ENCODE measurements around the gene COL26A1.

COL26A1 gene

GRCh38 chr7:101370836-101371235 lies 8.2 kb downstream of the COL26A1 start:
- no peak for DNase-seq (ENCODE audit: low read depth in 2 of 2)

- no peak for DNase-seq (ENCODE audit: low read depth in 2 of 2)
Measured at GRCh38 chr7:101373812-101374614, 11.3 kb downstream of the COL26A1 start.

DNA sequence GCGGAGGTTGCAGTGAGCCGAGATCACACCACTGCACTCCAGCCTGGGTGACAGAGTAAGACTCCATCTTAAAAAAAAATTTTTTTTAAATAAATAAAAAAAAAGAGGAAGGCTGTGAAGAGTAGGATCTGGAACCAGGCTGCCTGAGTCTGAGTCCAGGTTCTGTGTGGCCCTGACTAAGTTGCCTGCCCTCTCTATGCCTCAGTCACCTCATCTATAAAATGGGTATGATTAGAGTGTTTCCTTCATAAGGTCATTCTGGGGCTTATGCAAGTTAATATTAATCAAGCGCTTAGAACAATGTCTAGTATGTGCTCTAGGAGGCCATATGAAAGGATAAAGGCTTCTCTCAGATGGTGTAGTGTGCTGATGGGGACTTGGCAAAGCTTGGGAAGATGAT lies 12.3 kb downstream of the COL26A1 start:
- no peak for DNase-seq (ENCODE audit: low read depth in 2 of 2)

GRCh38 chr7:101376601-101377000 lies 13.9 kb downstream of the COL26A1 start:
- DNase-seq (ENCODE audit: low read depth in 2 of 2), result no peak

GRCh38 chr7:101377189-101377736 lies 14.6 kb downstream of the COL26A1 start:
- DNase-seq (ENCODE audit: low read depth in 2 of 2), result no peak

DNA sequence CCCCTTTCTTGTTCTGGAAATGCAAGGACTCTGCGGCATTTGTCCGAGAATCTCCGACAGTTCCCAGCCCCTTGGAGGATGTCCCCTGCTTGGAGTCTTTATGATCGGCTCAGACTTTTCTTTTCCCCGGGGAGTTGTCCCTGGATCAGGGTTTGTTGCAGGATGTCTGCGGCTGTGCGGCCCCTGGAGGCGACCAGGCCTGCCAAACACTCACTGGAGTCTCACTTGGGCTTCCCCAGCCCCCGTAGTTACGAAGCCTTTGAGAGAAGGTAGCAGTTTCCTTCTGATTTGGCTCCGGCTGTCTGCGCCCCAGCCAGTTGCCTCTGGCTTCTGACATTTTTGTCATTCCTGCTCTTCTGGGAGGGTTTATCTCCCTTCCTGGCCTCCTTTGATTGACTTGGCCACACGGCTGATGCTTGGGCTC lies 16.1 kb downstream of the COL26A1 start:
- DNase-seq (ENCODE audit: low read depth in 2 of 2), result no peak

GRCh38 chr7:101379302-101379701 lies 16.6 kb downstream of the COL26A1 start:
- no peak for DNase-seq (ENCODE audit: low read depth in 2 of 2)

DNA sequence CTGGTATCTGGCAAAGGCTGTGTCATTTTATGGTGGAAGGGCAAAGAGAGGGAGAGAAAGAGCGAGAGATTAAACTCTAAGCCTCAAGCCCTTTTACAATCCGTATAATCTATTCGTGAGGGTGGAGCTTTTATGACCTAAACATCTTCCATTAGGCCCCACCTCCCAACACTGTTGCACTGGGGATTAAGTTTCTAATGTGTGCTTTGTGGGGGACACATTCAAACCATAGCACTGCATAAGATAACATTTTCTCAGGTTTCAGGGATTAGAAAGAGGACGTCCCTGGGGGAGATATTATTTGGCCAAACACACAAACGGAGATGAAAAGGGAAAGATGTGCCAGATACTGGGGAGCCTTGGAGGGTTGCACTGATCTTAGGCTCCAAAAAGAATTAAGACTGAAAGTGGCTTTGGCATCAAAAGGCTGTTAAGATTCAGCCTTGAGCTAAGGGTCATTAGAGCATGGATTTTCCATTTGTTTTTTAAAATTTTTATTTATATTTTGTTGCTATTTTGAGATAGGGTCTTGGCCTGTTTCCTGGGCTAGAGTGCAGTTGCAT lies 19.0 kb downstream of the COL26A1 start:
- no peak for DNase-seq (ENCODE audit: low read depth in 2 of 2)

DNA sequence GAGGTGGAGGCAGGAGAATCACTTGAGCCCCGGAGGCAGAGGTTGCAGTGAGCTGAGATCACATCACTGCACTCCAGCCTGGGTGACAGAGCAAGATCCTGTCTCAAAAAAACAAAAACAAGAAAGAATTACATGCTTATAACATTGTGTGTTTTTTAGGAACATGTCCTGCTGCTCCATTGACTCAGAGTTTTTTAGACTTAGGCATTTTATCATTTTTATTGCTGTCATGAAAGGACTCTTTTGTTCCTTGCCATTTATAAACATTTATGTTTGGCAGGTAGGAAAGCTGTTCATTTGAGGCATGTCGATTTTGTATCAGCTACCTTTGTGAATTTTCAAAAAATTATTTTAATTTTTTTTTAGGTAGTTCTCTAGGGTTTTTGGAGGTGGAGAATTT lies 20.3 kb downstream of the COL26A1 start:
- no peak for DNase-seq (ENCODE audit: low read depth in 2 of 2)

- DNase-seq (ENCODE audit: low read depth in 2 of 2), result no peak
Measured at GRCh38 chr7:101386177-101386557, 23.5 kb downstream of the COL26A1 start.

GRCh38 chr7:101386558-101387231 lies 24.0 kb downstream of the COL26A1 start:
- DNase-seq (ENCODE audit: low read depth in 2 of 2), result no peak

- peak in 1 of 2 donors; percentile 18 for DNase-seq (ENCODE audit: low read depth in 2 of 2)
Measured at GRCh38 chr7:101390901-101391301, 28.2 kb downstream of the COL26A1 start.

DNA sequence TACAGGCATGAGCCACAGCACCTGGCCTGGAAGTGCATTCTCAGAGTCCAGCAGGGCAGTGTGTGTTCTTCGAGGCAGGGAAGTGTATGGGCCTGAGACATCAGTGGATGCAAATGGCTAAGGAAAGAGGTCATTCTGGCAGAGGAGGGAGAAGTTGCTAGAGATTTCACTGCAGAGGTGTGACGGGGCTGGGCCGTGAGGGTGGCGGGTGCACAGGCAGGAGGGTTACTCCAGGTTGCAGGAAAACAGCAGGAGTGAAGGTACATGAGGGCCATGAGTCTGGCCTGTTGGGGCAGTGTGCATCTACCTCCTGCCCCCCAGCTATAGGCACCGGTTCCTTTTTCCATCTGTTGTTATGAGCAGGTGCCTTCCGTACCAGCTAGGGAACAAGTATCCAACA lies 29.3 kb downstream of the COL26A1 start:
- no peak for DNase-seq (ENCODE audit: low read depth in 2 of 2)

GRCh38 chr7:101393865-101394264 lies 31.2 kb downstream of the COL26A1 start:
- no peak for DNase-seq (ENCODE audit: low read depth in 2 of 2)

- no peak for DNase-seq (ENCODE audit: low read depth in 2 of 2)
Measured at GRCh38 chr7:101395376-101395775, 32.7 kb downstream of the COL26A1 start.

DNA sequence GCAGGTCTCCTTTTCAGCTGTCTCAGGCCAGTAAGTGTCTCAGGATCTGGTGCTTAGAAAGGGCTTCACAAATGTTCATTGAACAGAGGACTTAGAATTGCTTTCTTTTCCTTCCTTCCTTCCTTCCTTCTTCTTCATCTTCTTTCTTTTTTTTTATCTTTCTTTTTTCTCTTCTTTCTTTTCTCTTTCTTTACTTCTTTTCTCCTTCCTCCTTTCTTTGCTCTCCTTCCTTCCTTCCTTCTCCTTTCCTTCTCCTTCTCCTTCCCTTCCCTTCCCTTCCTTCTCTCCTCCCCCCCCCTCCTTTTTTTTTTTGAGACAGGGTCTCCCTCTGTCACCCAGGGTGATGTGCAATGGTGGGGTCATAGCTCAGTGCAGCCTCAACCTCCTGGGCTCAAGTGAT lies 34.6 kb downstream of the COL26A1 start:
- no peak for DNase-seq (ENCODE audit: low read depth in 2 of 2)

DNA sequence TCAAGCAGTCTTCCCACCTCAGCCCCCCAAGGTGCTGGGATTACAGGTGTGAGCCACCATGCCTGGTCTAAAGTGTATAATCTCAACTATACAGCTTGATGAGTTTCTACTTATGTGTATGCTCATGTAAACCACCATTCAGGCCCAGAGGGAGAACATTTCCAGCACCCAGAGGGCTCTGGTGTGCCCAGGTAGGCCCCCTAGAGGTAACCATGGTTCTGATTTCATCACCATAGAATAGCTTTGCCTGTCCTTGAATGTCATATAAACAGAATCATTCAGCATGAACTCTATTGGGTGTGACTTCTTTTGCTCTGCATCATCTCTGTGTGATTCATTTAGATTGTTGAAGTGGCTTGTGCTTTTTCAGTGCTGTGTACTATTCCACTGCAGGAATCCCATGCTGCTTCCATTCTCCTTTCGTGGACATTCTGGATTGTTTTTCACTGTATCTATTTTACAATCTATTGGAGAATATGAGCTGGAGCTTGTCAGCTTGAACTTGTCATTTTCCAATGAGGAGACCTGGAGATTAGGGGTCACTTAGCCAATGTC lies 35.2 kb downstream of the COL26A1 start:
- no peak for DNase-seq (ENCODE audit: low read depth in 2 of 2)

GRCh38 chr7:101398396-101399289 lies 36.0 kb downstream of the COL26A1 start:
- DNase-seq (ENCODE audit: low read depth in 2 of 2), result no peak

DNA sequence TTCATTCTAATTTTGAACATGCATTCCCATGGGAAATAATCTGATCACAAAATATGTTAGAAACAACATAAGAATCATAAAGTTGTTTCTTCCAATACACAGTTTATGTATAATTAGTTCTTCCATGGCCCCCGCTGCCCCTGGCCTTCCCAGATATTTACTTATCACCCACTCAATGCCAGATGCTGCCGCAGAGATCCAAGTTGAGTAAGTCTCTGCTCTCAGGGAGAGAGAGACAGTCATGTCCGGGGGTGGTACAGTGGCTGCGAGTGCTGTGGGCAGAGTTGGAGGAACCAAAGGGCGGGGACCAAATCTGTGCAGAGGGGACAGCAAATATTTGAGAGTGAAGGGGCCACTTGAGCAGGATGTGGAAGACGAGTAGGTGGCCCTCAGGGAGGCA lies 37.1 kb downstream of the COL26A1 start:
- no peak for DNase-seq (ENCODE audit: low read depth in 2 of 2)

- DNase-seq (ENCODE audit: low read depth in 2 of 2), result no peak
Measured at GRCh38 chr7:101400751-101401150, 38.1 kb downstream of the COL26A1 start.

GRCh38 chr7:101401390-101402080 lies 38.9 kb downstream of the COL26A1 start:
- no peak for DNase-seq (ENCODE audit: low read depth in 2 of 2)

Data from stimulated activated CD8-positive, alpha-beta memory T cell treated with anti-CD3 and anti-CD28 coated beads, Interleukin-15, amount 100 ng/mL, for 48 hours (primary cell).